ENCODE results near the gene SRD5A3.

SRD5A3 gene

GRCh38 chr4:55416176-55416575 lies 70.1 kb downstream of the SRD5A3 start:
- DNase-seq: no peak

Measured in NCI-H2029 (cell line).